Left ventricle myocardium inferior (tissue), 1 donor: Measurements from ENCODE around the gene IRF9. TPM values are rescaled to one million over a fixed set of nuclear protein-coding genes. Genes with fewer than 3 reads are reported as not detected.

Experiments
- DNase-seq: peaks from one replicate; pipeline ENCODE4 v3.0.0-alpha.2; 2020
- H3K27ac ChIP-seq: fragments of 200-600 bp; replicated peaks from 2 replicates; pipeline ENCODE4 v1.8.0; 2021
- H3K27me3 ChIP-seq: fragments of 200-600 bp; 2 replicates; pipeline ENCODE4 v1.8.0; 2021; ENCODE audit warnings: low read depth
- H3K36me3 ChIP-seq: fragments of 200-600 bp; 2 replicates; pipeline ENCODE4 v1.8.0; 2021
- H3K4me1 ChIP-seq: fragments of 200-600 bp; 2 replicates; pipeline ENCODE4 v1.8.0; 2021
- H3K4me3 ChIP-seq: fragments of 200-600 bp; 2 replicates; pipeline ENCODE4 v1.8.0; 2021; ENCODE audit warnings: mild to moderate bottlenecking, moderate library complexity
- H3K9me3 ChIP-seq: fragments of 200-600 bp; replicated peaks from 2 replicates; pipeline ENCODE4 v1.8.0; 2021
- CTCF ChIP-seq: fragments of 200-600 bp; IDR thresholded peaks from 2 replicates; pipeline ENCODE4 v1.8.0; 2021; ENCODE audit warnings: antibody characterized with exemption, mild to moderate bottlenecking, borderline replicate concordance
- intact Hi-C: fragments of 100-400 bp; cut with micrococcal nuclease; formaldehyde crosslinking; loops from one replicate; pipeline ENCODE4 v1.11.0; 2022
- total RNA-seq: library from RNA; stranded (reverse); fragmentation: NEBNext Ultra II Directional; extraction: Animal tissue kit (Norgen Biotek cat#: 25700); gene quantifications from one replicate; pipeline ENCODE4 v1.2.1, GENCODE V29; 2021
- donor health status: DM: no; HTN: yes; CAD: no; lungs with severe emphysema.

The IRF9 gene
- total RNA-seq, 1 donor from 2014 or later, result 24.0 TPM

GRCh38 chr14:24159777-24160498 lies 1.1 kb upstream of the IRF9 start:
- peak overlapping the region; percentile 98 for H3K27ac ChIP-seq
- TF ChIP-seq CTCF, result no peak
- no peak for DNase-seq

GRCh38 chr14:24160499-24160849 lies 591 bp upstream of the IRF9 start:
- intact Hi-C loops, result no loop called here
- DNase-seq, result no peak
- Histone ChIP-seq H3K9me3 (no peaks in the 10 kb centered on the region), H3K36me3 (peaks cover 77% of the 10 kb centered on the region), H3K27me3 (no peaks in the 10 kb centered on the region), H3K27ac (peak overlapping the region; percentile 98), H3K4me1 (peaks cover 45% of the 10 kb centered on the region), H3K4me3 (no peak overlapping the region)
- TF ChIP-seq CTCF, result no peak

More at GRCh38 chr14:24159777-24160498, 1.1 kb upstream of the IRF9 start:
- H3K9me3 ChIP-seq, result no peaks in the 10 kb centered on the region
- H3K4me1 ChIP-seq, result peaks cover 45% of the 10 kb centered on the region
- peaks cover 77% of the 10 kb centered on the region for H3K36me3 ChIP-seq
- intact Hi-C loops, result no loop called here
- no peaks in the 10 kb centered on the region for H3K27me3 ChIP-seq
- H3K4me3 ChIP-seq, result no peak overlapping the region

DNA sequence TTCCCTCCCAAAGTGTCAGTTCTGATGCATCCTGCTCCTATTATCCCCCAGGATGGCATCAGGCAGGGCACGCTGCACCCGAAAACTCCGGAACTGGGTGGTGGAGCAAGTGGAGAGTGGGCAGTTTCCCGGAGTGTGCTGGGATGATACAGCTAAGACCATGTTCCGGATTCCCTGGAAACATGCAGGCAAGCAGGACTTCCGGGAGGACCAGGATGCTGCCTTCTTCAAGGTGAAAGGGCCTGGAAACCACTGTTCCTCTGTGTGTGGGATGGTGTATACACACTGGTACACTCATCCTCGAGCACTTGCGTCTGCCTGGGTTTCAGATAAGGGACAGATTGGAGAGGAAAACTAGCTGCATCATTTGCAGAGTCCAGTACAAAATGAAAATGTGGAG lies 1.0 kb downstream of the IRF9 start:
- peak overlapping the region; percentile 75 for H3K4me3 ChIP-seq
- no peak for TF ChIP-seq CTCF
- peaks cover 77% of the 10 kb centered on the region for H3K36me3 ChIP-seq
- intact Hi-C loops, result no loop called here
- no peaks in the 10 kb centered on the region for H3K27me3 ChIP-seq
- H3K4me1 ChIP-seq, result peaks cover 45% of the 10 kb centered on the region
- H3K27ac ChIP-seq, result peak overlapping the region; percentile 98
- H3K9me3 ChIP-seq, result no peaks in the 10 kb centered on the region
- DNase-seq, result no peak

- no peaks in the 10 kb centered on the region for H3K9me3 ChIP-seq
- no peak for TF ChIP-seq CTCF
- H3K36me3 ChIP-seq, result peaks cover 76% of the 10 kb centered on the region
- peaks cover 45% of the 10 kb centered on the region for H3K4me1 ChIP-seq
- no peaks in the 10 kb centered on the region for H3K27me3 ChIP-seq
- H3K27ac ChIP-seq, result no peak overlapping the region
- no peak for DNase-seq
- intact Hi-C loops, result no loop called here
- H3K4me3 ChIP-seq, result no peak overlapping the region
Observed at GRCh38 chr14:24164518-24164991, 3.5 kb downstream of the IRF9 start.

DNA sequence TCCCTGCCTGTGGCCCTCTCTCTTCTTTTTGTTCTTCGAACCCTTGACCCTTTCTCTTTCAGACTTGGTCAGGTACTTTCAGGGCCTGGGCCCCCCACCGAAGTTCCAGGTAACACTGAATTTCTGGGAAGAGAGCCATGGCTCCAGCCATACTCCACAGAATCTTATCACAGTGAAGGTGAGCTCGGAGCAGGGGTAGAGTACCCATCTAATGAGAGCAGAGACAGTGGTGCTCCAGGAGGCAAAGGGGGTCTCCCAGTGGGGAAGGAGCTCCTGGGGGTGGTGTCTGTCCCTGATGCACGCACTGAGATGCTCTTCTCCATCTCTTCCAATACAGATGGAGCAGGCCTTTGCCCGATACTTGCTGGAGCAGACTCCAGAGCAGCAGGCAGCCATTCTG lies 4.7 kb downstream of the IRF9 start:
- peaks cover 71% of the 10 kb centered on the region for H3K36me3 ChIP-seq
- H3K9me3 ChIP-seq, result no peaks in the 10 kb centered on the region
- peaks cover 39% of the 10 kb centered on the region for H3K4me1 ChIP-seq
- no peak for DNase-seq
- no peak overlapping the region for H3K4me3 ChIP-seq
- H3K27ac ChIP-seq, result no peak overlapping the region
- intact Hi-C loops, result no loop called here
- TF ChIP-seq CTCF, result no peak
- no peaks in the 10 kb centered on the region for H3K27me3 ChIP-seq
